Activated T-cell treated with anti-CD3 and anti-CD28 coated beads, Interleukin-2, amount 50 U/mL, for 48 hours (primary cell): ENCODE measurements around the gene GPER1.
A peak's percentile ranks its signal among the peaks of the same experiment; 100 is the strongest.

Experiments
- DNase-seq, 2 experiments: peaks; one replicate each; pipeline ENCODE4 v3.0.0-alpha.2; 2020

GPER1 gene

DNA sequence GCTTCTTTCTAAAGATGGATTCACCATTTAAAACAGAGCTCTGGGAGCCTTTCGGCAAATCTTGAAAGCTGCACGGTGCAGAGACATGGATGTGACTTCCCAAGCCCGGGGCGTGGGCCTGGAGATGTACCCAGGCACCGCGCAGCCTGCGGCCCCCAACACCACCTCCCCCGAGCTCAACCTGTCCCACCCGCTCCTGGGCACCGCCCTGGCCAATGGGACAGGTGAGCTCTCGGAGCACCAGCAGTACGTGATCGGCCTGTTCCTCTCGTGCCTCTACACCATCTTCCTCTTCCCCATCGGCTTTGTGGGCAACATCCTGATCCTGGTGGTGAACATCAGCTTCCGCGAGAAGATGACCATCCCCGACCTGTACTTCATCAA lies 3.7 kb downstream of the GPER1 start:
- DNase-seq: no peak

DNA sequence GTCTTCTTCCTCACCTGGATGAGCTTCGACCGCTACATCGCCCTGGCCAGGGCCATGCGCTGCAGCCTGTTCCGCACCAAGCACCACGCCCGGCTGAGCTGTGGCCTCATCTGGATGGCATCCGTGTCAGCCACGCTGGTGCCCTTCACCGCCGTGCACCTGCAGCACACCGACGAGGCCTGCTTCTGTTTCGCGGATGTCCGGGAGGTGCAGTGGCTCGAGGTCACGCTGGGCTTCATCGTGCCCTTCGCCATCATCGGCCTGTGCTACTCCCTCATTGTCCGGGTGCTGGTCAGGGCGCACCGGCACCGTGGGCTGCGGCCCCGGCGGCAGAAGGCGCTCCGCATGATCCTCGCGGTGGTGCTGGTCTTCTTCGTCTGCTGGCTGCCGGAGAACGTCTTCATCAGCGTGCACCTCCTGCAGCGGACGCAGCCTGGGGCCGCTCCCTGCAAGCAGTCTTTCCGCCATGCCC lies 4.3 kb downstream of the GPER1 start:
- no peak for DNase-seq

DNA sequence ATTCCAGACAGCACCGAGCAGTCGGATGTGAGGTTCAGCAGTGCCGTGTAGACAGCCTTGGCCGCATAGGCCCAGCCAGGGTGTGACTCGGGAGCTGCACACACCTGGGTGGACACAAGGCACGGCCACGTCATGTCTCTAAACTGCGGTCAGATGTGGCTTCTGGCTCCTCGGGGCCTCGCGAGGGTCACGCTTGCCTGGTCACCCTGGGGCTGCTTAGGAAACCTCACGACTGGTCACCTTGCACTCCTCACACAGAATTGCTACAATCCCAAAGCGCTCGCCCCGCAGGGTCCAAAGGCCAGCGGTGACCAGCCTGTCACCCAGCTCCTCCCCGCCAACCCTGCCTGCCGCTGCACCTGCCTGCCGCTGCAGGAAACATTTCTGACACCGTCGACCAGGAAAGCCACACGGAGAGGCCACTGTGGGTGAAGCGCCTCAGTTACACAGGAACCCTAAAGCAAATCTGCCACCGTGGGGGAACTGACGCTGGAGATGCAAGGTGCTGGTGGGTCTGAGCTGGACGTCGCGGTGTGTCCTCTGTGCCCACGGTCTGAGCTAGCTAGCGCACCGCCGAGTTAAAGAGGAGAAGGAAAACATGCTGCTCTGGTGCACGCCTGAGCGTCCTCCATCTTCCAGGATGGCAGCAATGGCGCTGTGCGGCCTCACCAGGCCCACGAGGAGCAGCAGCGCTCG lies 5.0 kb downstream of the GPER1 start:
- no peak for DNase-seq

DNA sequence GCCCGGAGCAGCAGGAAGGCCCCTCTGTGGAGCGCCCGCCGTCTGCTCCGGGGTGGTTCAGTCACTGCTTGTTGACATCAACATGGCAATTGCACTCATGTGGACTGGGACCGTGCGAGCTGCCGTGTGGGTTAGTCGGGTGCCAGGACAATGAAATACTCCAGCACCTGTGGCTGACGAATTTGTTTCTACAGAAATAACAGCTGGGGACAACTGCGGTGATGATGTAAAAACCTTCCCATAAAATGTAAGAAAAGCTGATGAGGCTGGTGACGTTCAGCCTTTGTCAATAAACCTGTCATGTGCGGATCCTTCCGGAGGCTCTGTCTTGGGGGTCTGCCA lies 5.6 kb downstream of the GPER1 start:
- DNase-seq: no peak

DNA sequence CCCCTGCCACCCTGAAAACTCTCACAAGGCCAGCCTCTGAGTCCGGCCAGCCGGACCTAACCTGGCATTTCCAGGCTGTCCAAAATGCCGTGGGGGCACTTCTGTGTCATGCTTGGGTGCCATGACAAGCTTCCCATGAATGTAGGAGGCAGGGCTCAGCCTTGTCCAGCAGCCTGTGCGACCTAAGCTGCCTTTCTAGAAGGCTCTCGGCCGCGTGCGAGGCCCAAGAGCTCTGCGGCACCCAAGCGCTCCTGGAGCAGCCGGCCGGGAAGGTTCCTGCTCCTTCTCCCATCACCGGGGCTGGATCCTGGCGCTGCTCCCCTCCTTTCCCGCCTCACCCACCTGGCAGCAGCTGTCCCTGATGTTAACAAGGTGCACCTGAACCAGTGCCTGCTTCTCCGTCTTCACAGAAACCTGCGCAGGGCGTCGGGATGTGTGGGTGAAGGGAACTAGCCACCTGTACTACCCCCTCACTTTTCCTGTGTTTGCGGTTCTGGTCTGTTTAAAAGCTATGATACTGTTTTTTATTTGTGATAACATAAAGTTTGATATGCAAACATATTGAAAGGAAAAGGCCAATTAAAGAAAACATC lies 6.1 kb downstream of the GPER1 start:
- DNase-seq: no peak

DNA sequence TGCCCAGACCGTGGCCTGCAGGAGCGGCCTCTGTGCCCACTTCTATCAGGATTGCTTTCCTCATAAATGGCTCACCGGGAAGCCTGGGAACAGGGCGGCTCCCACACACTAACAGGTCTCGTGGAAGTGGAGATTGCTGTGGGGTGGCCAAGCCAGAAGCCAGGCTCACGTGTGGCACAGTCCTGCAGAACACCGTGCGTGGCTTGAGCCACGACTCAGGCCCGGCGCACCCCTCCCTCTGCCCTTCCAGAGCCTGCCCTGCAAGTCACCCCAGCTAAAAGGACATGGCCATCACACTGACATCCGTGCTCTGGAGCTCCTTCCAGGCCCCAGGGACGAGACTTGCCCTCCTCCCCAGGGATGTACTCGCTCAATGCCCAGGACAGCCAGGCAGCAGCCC lies 7.0 kb downstream of the GPER1 start:
- DNase-seq: no peak

DNA sequence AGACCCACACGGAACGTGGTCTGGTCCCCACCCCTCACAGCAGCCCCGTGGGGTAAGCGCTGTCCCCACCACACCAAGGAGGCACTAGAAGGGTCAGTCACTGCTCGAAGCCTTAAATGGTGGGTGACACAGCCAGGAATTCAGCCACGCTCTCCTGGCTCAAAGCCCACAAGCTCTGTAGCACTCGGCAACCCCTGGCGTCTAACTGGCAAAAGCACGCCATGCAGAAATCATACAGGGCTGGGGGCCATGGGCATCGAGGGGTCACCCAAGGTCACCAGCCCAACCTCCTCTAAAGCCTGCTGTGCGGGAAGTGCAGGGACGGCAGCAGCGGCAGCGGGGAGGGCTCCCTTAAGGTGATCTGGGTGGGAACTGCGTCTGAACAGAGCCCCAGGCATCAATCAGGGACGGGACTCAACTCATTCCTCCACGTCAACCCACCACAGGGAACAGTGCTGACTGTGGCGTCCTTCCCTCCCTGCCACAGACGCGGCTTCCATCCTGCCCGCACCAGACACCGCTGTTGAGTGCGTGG lies 7.8 kb downstream of the GPER1 start:
- DNase-seq: no peak

DNA sequence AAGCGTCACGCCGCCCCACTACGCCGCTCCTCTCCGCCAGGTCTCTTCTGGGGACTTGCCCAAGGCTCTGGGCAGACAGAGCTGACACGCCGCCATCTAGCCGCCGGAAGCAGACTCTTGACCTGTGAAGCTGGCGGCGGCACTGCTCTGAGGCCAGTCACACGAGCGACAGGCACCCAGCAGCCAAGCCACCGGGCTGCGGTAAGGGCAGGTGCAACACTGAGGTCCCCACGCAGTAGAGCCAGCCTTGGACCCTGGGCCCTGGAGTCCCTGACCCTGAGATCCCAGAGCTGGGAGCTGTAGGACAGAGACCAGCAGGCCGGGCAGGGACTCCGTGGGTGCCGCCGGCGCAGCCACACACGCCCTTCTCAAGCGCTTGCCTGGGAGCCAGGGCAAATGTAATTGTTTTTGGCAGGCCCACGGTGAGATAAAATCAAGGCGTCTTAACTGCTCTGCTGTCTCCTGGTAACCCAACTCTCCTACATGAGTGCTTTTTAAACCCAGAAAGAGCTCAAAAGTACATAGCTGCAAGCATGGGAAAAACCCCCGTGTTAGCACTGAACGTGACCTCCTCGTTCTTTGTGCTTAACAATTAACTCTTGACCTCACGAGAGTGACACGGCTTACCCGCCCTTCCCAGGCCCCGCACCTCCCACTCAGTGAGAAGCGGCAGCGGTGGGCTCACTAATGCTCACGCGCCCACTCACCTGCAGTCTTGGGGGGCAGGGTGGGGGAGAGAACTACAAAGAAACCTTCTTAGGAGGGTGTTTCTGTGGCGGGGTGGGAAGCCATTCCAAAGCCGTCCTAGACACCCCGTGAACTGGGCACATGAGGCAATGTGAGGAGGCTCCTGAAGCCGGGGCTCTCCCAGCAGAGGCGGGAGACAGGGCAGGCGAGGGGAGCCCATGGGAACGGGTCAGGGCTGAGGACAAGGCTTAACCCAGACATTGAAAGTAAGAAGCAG lies 8.5 kb downstream of the GPER1 start:
- DNase-seq: no peak

DNA sequence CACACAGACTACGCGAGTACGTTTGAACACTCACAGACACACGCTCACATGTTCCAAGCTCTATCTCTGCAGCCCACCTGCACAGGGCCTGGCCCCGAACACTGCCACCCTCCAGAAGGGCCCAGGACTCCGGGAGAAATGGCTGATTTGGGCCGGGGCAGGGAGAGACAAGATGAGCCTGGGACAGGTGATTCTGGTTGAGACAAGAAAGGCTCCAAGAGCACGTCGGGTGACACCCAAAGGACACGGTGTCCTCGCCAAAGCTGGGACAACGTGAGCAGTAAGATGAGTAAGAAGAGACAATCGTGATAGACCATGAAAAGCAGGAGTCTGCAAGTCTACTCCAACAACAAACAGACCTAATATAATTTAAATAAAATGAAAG lies 9.2 kb downstream of the GPER1 start:
- DNase-seq: no peak

DNA sequence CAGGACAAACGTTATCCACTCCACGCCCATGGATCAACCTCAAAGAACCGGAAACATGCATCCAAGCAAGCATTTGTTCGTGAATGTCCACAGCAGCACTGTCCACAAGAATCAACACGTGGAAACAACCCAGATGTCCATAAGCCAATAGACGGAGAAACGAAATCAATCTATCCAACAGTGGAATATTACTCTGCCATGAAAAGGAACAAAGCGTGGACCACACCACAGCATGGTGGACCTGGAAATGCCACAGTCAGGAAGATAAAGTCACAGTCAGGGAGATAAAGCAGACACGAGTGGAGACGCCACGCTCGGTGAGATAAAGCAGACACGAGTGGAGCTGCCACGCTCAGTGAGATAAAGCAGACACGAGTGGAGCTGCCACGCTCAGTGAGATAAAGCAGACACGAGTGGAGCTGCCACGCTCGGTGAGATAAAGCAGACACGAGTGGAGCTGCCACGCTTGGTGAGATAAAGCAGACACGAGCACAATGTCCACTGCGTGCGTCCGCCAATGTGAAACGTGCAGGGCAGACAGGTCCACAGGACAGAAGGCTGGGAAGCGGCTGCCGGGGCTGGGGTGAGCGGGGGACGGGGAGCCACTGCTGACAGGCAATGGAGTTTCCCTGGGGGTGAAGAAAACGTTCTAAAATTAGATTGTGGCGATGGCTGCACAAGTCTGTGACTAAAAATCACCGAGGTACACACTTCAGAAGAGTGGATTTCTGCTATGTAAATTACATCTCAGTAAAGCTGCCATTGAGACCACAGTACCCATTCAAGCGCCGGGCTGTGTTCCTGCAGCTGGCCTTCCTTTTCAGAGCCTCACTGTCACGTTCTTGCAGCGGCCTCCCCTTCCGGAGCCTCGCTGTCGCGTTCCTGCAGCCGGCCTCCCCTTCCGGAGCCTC lies 10.6 kb downstream of the GPER1 start:
- no peak for DNase-seq

DNA sequence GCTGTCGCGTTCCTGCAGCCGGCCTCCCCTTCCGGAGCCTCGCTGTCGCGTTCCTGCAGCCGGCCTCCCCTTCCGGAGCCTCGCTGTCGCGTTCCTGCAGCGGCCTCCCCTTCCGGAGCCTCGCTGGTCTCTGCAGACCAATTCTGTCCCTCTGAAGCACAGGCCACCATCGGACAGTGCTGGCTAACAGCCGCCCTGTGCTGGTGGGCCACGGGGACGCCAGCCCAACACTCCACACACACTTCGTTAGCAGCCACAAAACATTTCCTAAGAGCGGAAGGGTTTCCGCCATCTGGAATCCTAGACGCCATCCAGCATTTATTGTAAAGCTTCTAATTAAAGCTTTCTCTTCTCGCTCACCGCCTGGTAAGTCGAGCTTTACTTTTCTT lies 11.2 kb downstream of the GPER1 start:
- DNase-seq: no peak

DNA sequence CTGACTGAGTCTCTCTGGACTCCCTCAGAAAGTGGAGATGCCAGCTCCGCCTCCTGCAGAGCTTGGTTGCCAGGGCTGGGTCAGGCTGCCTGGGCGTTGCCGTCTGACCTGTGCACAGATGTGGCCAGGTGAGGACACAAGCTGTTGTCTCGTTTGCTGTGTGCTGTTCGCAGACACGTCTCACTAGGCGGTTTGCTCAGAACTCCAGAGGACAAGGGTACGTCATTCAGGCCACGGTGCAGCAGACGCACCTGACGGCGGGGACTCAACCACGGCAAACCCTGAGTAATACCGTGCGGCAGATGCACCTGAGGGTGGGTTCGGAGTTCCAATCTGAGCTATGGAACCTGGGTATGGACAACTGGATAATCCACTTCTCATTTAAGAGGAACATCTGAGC lies 11.7 kb downstream of the GPER1 start:
- DNase-seq: no peak

DNA sequence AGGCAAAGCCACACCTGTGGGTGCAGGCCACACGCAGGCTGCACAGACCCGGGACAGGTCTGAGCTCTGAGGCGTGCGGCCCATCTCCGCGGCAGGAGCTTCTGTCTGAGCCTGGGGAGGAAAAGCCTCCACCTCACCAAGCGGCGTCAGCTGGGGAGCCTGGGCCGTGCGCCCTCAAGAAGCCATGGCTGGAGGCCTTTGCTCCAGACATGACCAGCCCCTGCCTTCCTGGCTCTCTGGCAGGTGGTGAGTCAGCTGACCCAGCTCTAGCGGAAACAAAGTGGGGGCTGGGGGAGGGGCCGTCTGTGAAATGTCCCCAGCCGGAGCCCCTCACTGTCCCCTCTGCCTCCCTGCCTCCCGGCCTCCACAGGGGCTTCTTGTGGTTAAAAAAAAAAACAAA lies 12.5 kb downstream of the GPER1 start:
- DNase-seq: no peak

DNA sequence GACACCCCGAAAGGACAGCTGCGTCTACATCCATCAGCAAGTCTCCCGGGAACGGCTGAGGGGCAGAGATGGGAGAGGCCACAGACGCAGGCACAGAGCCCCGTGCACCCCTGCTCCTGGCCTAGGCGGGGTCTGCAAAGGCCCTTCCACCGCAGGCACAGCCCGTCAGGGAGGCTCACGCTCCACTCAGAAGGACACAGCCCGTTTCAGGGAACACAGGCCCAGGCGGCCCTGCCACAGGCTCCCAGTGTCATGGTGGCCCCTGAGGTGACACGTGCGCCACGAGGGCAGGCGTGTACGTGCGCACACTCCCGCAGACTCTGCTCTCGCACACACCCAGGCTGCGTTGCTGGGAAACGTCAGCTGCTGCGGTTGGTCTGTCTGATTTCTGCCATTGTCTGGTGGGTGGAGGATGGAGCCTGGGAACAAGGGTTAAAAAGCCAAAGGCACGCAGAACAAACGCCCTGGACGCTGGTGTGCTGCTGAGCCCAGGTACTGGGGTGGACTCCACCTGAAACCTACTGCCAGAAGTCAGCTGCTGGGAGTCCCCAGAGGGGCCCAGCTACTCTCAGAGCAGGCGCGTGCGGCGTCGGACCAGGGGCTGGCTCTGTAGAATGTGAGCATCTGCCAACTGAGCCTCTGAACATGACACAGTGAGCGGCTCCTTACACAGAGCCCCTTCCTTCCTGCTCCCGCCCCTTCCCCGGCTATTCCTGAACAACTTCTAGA lies 13.1 kb downstream of the GPER1 start:
- DNase-seq: no peak

DNA sequence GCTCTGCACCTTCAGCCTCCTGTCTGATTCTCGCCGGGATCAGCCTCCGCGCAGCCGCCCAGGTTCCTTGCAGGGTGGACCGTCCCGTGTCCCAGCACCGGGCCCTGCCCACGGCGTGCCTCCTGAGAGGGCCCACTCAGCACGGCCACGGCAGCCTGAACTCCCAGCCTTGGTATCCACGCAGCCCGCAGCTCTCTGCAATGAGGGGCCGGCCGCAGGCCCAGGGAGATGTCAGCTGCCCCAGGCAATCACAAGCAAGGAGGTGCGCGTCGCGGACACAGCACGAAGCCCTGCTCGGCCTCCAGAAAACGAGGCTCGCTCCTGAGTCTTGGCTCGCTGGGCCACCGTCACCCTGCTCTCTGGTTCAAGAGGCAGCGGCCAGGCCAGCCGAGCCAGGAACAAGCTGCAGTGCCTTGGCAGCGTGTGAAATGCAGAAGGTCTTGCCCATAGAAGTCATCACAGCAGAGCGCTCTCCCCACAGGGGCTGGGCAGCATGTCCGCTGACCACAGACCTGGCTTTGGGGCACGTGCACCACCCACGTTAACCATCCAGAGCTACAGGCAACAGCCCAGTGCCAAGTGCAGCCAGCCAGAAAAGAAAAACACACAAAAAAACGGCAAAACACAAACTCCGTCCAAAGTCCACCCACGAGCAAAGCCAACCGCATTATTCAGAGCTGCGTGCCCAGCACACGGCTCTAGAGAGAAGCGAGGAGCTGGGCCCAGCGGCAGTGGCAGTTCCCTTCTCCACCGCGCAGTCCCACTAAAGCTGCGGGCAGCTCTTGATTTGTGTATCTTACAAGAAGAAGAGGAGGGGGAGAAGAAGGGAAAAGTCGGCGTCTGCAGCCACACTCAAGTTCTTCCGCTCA lies 13.9 kb downstream of the GPER1 start:
- no peak for DNase-seq

DNA sequence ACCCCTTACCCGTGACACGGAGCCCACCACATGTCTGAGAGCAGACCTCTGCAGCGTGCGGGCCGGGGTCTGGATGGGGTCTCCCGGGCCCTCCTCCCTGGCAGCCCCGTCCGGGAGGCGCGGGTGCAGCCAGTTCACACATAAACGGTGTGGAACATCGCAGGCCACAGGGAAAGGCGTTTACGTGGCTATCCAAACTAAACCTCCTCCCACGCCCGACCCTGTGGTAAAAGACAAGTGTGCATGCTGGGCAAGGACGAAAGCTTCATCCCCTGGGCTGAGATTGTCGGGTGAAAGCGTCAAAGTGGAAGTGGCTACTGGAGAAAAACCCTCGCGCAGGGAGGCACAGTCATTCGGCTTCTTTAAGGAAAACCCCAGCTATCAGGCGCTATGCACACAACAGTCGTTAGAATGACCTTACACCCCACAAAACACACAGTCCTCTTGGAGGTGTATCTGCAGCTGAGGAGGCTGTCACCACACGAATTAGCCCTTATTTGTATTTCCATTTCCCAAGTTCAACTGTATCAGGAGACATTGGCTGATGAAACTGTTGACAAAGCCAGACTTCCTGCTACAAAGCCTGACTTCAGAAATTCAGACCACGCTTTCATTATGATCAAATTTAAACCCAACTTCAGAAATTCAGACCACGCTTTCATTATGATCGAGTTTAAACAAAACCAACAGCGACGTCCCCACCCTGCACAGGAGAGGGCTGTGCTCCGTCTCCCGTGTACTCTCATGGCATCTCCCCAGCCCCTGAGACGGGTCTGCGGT lies 15.3 kb downstream of the GPER1 start:
- peak; percentile 60 for DNase-seq

DNA sequence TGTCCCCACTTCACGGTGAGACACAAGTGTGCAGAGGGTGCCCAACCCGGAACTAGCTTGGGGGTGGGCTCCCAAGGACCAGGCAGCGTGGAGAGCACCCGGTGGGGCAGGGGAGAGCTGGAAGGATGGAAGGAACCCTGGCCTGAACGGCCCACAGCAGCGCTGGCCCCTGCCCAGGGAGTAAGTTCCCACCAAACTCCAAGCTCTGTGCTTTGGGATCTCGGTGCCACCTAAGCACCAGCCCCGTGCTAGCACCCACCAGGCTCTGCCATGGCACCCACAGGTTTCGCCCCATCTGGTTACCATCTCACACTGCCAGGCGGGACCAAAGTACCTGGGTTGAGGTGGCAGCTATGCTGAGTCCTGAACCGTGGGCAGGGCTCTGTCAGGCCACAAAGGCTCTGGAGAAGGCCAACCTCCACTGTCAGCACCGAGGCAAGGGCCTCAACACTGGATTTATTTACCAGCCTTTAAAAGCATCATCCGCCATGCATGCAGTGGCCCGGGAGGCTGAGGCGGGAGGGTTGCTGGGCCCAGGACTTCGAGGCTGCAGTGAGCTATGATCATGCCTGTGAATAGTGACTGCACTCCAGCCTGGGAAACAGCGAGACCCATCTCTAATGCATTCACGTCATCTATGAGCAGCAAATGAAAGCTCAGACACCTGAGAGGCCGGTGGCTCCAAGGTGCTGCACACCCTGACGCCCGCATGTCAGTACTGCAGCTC lies 16.0 kb downstream of the GPER1 start:
- DNase-seq: peak in 1 of 2 experiments; percentile 45

DNA sequence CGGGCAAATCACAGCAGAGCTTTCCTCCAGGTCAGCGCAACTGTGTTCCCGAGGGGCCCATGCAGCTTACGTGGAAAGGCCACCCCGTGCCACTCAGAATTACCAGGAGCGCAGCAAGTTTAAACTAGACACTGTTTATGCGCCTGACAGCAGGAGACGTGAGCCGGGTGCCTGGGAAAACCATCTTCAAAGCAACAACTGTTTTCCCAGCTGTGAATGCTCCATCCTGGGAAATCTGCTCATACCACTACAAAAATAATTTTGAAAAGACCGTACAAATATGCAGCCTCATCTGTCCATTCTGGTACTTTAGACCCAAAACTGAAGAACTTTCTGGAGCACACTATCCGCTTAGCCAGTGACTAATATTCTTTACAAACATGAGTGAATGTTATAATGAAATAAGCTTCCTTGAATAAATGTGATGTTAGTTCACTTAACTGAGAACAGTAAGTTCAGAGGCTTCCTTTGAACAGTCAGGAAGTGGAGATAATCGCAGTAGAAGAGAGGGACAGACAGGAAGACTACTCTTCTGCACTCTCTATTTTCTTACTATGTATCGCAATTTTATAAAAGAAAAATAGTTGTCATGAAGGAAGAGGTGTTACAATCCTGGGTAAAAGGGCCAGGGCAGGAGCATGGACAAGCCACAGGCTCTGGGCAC lies 16.7 kb downstream of the GPER1 start:
- no peak for DNase-seq

DNA sequence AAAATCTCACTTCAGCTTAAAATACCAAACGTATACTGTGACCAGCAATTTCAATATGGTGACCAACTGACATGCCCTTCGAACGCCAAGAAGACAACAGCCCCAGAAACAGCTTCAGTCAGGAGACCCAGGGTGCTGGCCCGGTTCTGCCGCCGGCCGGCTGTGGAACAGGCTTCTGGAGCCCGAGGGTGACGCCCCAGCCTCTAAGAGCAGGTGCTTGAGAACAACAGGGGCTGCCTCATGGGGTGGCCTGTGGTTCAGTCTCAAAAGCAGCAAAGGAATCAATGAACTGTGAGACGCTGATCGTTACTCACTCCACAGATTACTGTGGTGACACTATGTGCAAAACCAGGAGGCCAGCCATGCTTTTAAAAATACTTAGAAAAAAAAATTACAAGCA lies 17.3 kb downstream of the GPER1 start:
- DNase-seq: no peak
